Measurements from ENCODE around the gene DNM1. TPM values are rescaled to one million over a fixed set of nuclear protein-coding genes. Genes with fewer than 3 reads are reported as not detected.

Gene DNM1
- total and polyA plus RNA-seq, 2 experiments from 2014 or later = 36.0 to 42.0 TPM

- Mint-ChIP-seq H3K27ac (no peak overlapping the region), H3K36me3 (ENCODE audit: low read depth) (peaks cover 55% of the 10 kb centered on the region), H3K4me3 (no peak overlapping the region), H3K27me3 (ENCODE audit: insufficient read depth, low read depth, poor library complexity) (peaks cover 8% of the 10 kb centered on the region), H3K9me3 (no peaks in the 10 kb centered on the region), H3K4me1 (peaks cover 6% of the 10 kb centered on the region)
- Histone ChIP-seq H3K4me3 (no peak overlapping the region), H3F3A (replicated peaks; ENCODE audit: low read depth) (0 out of 2 replicates have a peak, but pooled peaks cover 3% of the 10 kb centered on the region), H3K27ac (ENCODE audit: low read depth) (no peak overlapping the region), H2AFZ (no peak overlapping the region), H3K4me1 (ENCODE audit: insufficient read depth) (no peaks in the 10 kb centered on the region), H4K20me1 (replicated peaks; ENCODE audit: insufficient read depth) (peaks cover 3% of the 10 kb centered on the region; the same call in 1 of the 2 replicates), H3K4me2 (no peak overlapping the region), H3K36me3 (ENCODE audit: insufficient read depth) (0 out of 2 replicates have a peak, but pooled peaks cover 6% of the 10 kb centered on the region), H3K79me2 (replicated peaks; ENCODE audit: insufficient read depth) (no peaks in the 10 kb centered on the region), H3K27me3 (ENCODE audit: insufficient read depth) (no peaks in the 10 kb centered on the region), H3K9me2 (ENCODE audit: insufficient read depth) (no peaks in the 10 kb centered on the region)
- TF ChIP-seq CREB1 (CRISPR knock-in tag; IDR thresholded peaks at IDR 0.05; ENCODE audit: low read depth) = no peak
- TF ChIP-seq EZH2 (IDR thresholded peaks at IDR 0.05; ENCODE audit: low read depth, unreplicated experiment) = no peak
- no peak for TF ChIP-seq JUNB (IDR thresholded peaks at IDR 0.05; ENCODE audit: unreplicated experiment)
- TF ChIP-seq ZNF114 (CRISPR knock-in tag; IDR thresholded peaks at IDR 0.05) = no peak
- no peak for TF ChIP-seq ZNF462 (CRISPR knock-in tag; IDR thresholded peaks at IDR 0.05)
- TF ChIP-seq NANOG (IDR thresholded peaks at IDR 0.05; ENCODE audit: borderline replicate concordance) = no peak
- no peak for TF ChIP-seq CTCF (conservative IDR thresholded peaks at IDR 0.05; ENCODE audit: low read depth in 2 of 2)
- no peak for TF ChIP-seq STAT1 (IDR thresholded peaks at IDR 0.05; ENCODE audit: unreplicated experiment)
- no peak for TF ChIP-seq ETS1 (IDR thresholded peaks at IDR 0.05)
- no peak for TF ChIP-seq REST (IDR thresholded peaks at IDR 0.05; ENCODE audit: unreplicated experiment)
- no peak for TF ChIP-seq EZH2phosphoT487 (IDR thresholded peaks at IDR 0.05; ENCODE audit: unreplicated experiment)
- no peak for TF ChIP-seq POLR2AphosphoS5 (IDR thresholded peaks at IDR 0.05; ENCODE audit: low read depth)
- no peak for TF ChIP-seq ZNF331 (CRISPR knock-in tag; IDR thresholded peaks at IDR 0.05; ENCODE audit: low read depth)
- ATAC-seq (no peak), DNase-seq (ENCODE audit: low spot score) (no peak)
These were observed 16.9 kb upstream of the DNM1 start for GRCh38 chr9:128185979-128186965.

All from GM23338 (cell line).